PC-3 (cell line): ENCODE results near the gene JDP2.

Experiments
- EZH2phosphoT487 ChIP-seq: fragments of 300-600 bp; sonication (generic); IDR thresholded peaks from 2 replicates; pipeline ENCODE4 v1.6.1; 2018; ENCODE audit warnings: mild to moderate bottlenecking, antibody characterized with exemption, low read length, borderline replicate concordance
- TF ChIP-seq, protein P1 (sequence below): fragments of 300-600 bp; sonication (generic); conservative IDR thresholded peaks from 2 replicates; pipeline ENCODE4 v1.5.1; 2017; ENCODE audit warnings: antibody characterized with exemption, low read depth, mild to moderate bottlenecking, low read length

DNA sequence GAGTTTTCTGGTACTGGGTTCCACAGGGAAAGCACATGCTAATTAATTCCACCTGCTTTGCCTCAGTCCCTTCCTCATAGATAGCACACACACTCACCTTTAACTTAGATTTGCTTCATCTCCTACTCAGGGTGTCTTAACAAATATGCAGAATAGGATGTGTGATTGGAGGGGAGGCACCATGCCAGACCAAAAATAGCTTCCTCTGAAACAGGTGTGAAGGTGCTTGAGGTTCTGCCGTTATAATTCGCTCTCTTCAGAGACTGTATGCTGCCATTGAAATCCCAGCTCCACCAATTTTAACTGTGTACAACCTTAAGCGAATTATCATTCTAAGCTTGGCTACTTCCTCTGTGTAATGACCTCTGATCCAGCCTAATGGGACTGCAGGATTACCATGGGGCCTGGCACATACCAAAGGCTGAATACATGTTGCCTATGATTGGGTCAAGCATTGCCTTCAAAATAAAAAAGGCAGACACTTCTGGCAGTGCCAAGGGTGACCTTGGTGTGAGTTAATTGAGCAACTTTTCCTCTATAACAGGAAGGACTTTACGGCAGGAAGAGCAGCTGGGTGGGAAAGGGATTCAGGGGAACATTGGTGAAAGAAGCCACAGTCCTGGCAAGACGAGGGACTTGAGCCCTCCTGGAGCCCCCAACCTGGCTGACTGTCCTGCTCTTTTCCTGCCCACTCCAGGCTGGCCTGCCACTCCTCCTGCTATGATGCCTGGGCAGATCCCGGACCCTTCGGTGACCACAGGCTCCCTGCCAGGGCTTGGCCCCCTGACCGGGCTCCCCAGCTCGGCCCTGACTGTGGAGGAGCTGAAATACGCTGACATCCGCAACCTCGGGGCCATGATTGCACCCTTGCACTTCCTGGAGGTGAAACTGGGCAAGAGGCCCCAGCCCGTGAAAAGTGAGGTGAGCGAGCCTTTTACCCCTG lies 9.7 kb downstream of the JDP2 start:
- TF ChIP-seq, protein P1, sequence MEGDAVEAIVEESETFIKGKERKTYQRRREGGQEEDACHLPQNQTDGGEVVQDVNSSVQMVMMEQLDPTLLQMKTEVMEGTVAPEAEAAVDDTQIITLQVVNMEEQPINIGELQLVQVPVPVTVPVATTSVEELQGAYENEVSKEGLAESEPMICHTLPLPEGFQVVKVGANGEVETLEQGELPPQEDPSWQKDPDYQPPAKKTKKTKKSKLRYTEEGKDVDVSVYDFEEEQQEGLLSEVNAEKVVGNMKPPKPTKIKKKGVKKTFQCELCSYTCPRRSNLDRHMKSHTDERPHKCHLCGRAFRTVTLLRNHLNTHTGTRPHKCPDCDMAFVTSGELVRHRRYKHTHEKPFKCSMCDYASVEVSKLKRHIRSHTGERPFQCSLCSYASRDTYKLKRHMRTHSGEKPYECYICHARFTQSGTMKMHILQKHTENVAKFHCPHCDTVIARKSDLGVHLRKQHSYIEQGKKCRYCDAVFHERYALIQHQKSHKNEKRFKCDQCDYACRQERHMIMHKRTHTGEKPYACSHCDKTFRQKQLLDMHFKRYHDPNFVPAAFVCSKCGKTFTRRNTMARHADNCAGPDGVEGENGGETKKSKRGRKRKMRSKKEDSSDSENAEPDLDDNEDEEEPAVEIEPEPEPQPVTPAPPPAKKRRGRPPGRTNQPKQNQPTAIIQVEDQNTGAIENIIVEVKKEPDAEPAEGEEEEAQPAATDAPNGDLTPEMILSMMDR: no peak
- no peak for TF ChIP-seq EZH2phosphoT487
